Coronary artery (tissue), 2 donors: ENCODE data around the gene OR10A6.

Source experiments
- DNase-seq: peaks from one replicate; pipeline ENCODE4 v3.0.0-alpha.2; 2017; ENCODE audit warnings: low spot score
- H3K27ac ChIP-seq, 2 donors: fragments of 200-600 bp; sonication (generic); one replicate each; pipeline ENCODE4 v1.5.1; 2016 to 2019
- H3K4me3 ChIP-seq: fragments of 200-600 bp; sonication (generic); 2 replicates; pipeline ENCODE4 v1.5.1; 2016; ENCODE audit warnings: mild to moderate bottlenecking, moderate library complexity
- CTCF ChIP-seq: fragments of 200-600 bp; sonication (generic); IDR thresholded peaks from one replicate; pipeline ENCODE4 v1.5.1; 2019; ENCODE audit warnings: antibody characterized with exemption

OR10A6 gene

DNA sequence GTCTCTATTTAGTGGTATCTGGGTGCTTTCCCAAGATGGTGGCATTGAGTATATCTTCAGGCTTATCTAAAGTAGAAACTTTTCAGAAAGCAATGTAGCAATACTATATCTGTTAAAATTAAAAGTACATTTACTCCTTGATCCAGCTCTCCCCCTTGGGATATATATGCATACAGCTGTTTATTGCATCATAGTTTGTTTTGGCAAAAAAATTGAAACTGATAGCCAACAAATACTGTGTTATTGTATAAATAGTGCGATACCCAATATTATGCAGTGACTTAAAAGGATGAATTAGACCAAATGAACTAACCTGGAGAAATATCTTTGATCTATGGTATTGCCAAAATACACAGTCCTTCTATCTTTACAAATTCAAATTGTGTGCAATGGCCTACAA, 18.9 kb upstream of the OR10A6 start:
- no peak overlapping the region for H3K4me3 ChIP-seq
- no peak for DNase-seq
- no peak for TF ChIP-seq CTCF
- no peak overlapping the region for H3K27ac ChIP-seq

- no peak for TF ChIP-seq CTCF
- no peak overlapping the region for H3K27ac ChIP-seq
- no peak for DNase-seq
- H3K4me3 ChIP-seq, result no peak overlapping the region
Measured at GRCh38 chr11:7944123-7944522, 13.1 kb upstream of the OR10A6 start.

DNA sequence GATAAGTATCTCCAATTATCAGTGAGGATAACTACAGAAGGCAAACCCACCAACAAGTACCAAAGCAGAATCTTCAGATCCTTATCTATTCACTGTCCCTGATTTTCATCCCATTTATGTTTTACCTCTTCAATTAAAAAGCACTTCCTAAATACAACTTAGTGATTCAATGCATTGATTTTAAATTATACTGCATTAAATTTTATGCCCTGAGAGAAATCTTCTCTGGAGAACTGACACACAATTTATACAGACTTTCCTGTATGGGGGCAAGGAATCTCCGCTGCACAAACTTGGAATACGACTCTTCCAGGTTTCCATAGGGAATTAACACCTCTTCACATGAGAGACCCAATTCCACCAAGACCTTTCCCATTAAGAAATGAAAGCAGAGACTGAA, 10.5 kb upstream of the OR10A6 start, which contains the start of gene OR10A3:
TSS of gene OR10A3 (minus strand) at position 101 of the 400 bp plus-strand sequence. CDS start 2,188 bp downstream, outside the sequence.
- TF ChIP-seq CTCF, result no peak
- no peak for DNase-seq
- Histone ChIP-seq H3K4me3 (no peak within 1 kb of the TSS), H3K27ac (no peak within 1 kb of the TSS)

DNA sequence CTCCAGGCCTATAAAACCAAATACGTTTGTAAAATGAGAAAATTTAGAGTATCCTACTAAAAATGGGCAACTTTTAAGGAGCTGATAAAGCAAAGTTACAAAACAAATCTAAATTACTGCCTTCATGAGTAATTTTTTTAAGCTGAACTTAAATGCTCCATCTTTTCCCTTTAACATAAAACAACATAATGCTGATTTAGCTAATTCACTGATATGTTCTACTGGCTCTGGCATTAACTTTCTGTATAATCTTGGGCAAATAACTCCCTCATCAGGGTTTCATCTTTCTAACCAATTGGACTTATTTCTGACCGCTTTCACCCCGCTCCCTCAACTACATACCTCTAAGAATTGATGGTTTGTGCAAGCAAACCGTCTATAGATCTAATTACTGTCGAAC, 10.1 kb upstream of the OR10A6 start:
- Histone ChIP-seq H3K27ac (no peak overlapping the region), H3K4me3 (no peak overlapping the region)
- no peak for TF ChIP-seq CTCF
- no peak for DNase-seq

- TF ChIP-seq CTCF, result no peak
- no peak overlapping the region for H3K4me3 ChIP-seq
- no peak for DNase-seq
- no peak overlapping the region for H3K27ac ChIP-seq
Measured at GRCh38 chr11:7936615-7937014, 5.5 kb upstream of the OR10A6 start.

GRCh38 chr11:7927635-7928034, 3.4 kb downstream of the OR10A6 start:
- DNase-seq, result no peak
- no peak overlapping the region for H3K4me3 ChIP-seq
- TF ChIP-seq CTCF, result no peak
- H3K27ac ChIP-seq, result no peak overlapping the region

GRCh38 chr11:7924536-7924935, 6.5 kb downstream of the OR10A6 start:
- TF ChIP-seq CTCF, result no peak
- Histone ChIP-seq H3K4me3 (no peak overlapping the region), H3K27ac (no peak overlapping the region)
- DNase-seq, result no peak
